ENCODE data around the gene MRPL45.

The MRPL45 gene

GRCh38 chr17:38339891-38340290, 42.9 kb downstream of the MRPL45 start:
- H3K27me3 ChIP-seq (ENCODE audit: control insufficient read depth, insufficient read depth, low read length) = peaks cover 4% of the 10 kb centered on the region
- H3K4me3 ChIP-seq (ENCODE audit: low read length) = no peak overlapping the region
- H3K4me1 ChIP-seq (ENCODE audit: control insufficient read depth, insufficient read depth, low read length) = peaks cover 7% of the 10 kb centered on the region

GRCh38 chr17:38341035-38341721, 44.2 kb downstream of the MRPL45 start:
- Histone ChIP-seq H3K36me3 (ENCODE audit: control insufficient read depth, insufficient read depth, low read length) (no peaks in the 10 kb centered on the region), H3K4me3 (ENCODE audit: low read length) (no peak overlapping the region), H3K4me1 (ENCODE audit: control insufficient read depth, insufficient read depth, low read length) (peaks cover 7% of the 10 kb centered on the region), H3K27me3 (ENCODE audit: control insufficient read depth, insufficient read depth, low read length) (peaks cover 4% of the 10 kb centered on the region), H3K9me3 (ENCODE audit: control insufficient read depth, low read length) (no peaks in the 10 kb centered on the region), H3K9ac (ENCODE audit: low read length) (no peak overlapping the region)

More at GRCh38 chr17:38339891-38340290, 42.9 kb downstream of the MRPL45 start:
- H3K9me3 ChIP-seq (ENCODE audit: control insufficient read depth, low read length) = no peaks in the 10 kb centered on the region
- no peaks in the 10 kb centered on the region for H3K36me3 ChIP-seq (ENCODE audit: control insufficient read depth, insufficient read depth, low read length)
- no peak overlapping the region for H3K9ac ChIP-seq (ENCODE audit: low read length)

- no peak overlapping the region for H3K9ac ChIP-seq (ENCODE audit: low read length)
- no peaks in the 10 kb centered on the region for H3K9me3 ChIP-seq (ENCODE audit: control insufficient read depth, low read length)
- H3K4me1 ChIP-seq (ENCODE audit: control insufficient read depth, insufficient read depth, low read length) = peaks cover 7% of the 10 kb centered on the region
- no peak overlapping the region for H3K4me3 ChIP-seq (ENCODE audit: low read length)
- no peaks in the 10 kb centered on the region for H3K36me3 ChIP-seq (ENCODE audit: control insufficient read depth, insufficient read depth, low read length)
- H3K27me3 ChIP-seq (ENCODE audit: control insufficient read depth, insufficient read depth, low read length) = peaks cover 4% of the 10 kb centered on the region
These were observed 46.1 kb downstream of the MRPL45 start for GRCh38 chr17:38342886-38343607.

- Histone ChIP-seq H3K4me3 (ENCODE audit: low read length) (no peak within 1 kb of the TSS), H3K27me3 (ENCODE audit: control insufficient read depth, insufficient read depth, low read length) (peaks cover 4% of the 10 kb centered on the region), H3K36me3 (ENCODE audit: control insufficient read depth, insufficient read depth, low read length) (no peaks in the 10 kb centered on the region), H3K9ac (ENCODE audit: low read length) (no peak within 1 kb of the TSS), H3K4me1 (ENCODE audit: control insufficient read depth, insufficient read depth, low read length) (peaks cover 7% of the 10 kb centered on the region), H3K9me3 (ENCODE audit: control insufficient read depth, low read length) (no peaks in the 10 kb centered on the region)
These were observed 46.8 kb downstream of the MRPL45 start, which contains the start of gene GPR179 for GRCh38 chr17:38343608-38344419. Gene GPR179 (minus strand): TSS chr17:38343956. CDS start chr17:38343789, 167 bp downstream.

GRCh38 chr17:38344420-38344745, 47.4 kb downstream of the MRPL45 start:
- Histone ChIP-seq H3K36me3 (ENCODE audit: control insufficient read depth, insufficient read depth, low read length) (no peaks in the 10 kb centered on the region), H3K27me3 (ENCODE audit: control insufficient read depth, insufficient read depth, low read length) (peaks cover 4% of the 10 kb centered on the region), H3K4me3 (ENCODE audit: low read length) (no peak overlapping the region), H3K9me3 (ENCODE audit: control insufficient read depth, low read length) (no peaks in the 10 kb centered on the region), H3K4me1 (ENCODE audit: control insufficient read depth, insufficient read depth, low read length) (peaks cover 7% of the 10 kb centered on the region), H3K9ac (ENCODE audit: low read length) (no peak overlapping the region)

- H3K4me3 ChIP-seq (ENCODE audit: low read length) = no peak overlapping the region
- H3K9ac ChIP-seq (ENCODE audit: low read length) = no peak overlapping the region
- H3K9me3 ChIP-seq (ENCODE audit: control insufficient read depth, low read length) = no peaks in the 10 kb centered on the region
- H3K4me1 ChIP-seq (ENCODE audit: control insufficient read depth, insufficient read depth, low read length) = peaks cover 7% of the 10 kb centered on the region
- no peaks in the 10 kb centered on the region for H3K36me3 ChIP-seq (ENCODE audit: control insufficient read depth, insufficient read depth, low read length)
- peaks cover 4% of the 10 kb centered on the region for H3K27me3 ChIP-seq (ENCODE audit: control insufficient read depth, insufficient read depth, low read length)
These were observed 48.8 kb downstream of the MRPL45 start for GRCh38 chr17:38345743-38346142.

- Histone ChIP-seq H3K27me3 (ENCODE audit: control insufficient read depth, insufficient read depth, low read length) (peaks cover 4% of the 10 kb centered on the region), H3K4me3 (ENCODE audit: low read length) (no peak overlapping the region), H3K9me3 (ENCODE audit: control insufficient read depth, low read length) (no peaks in the 10 kb centered on the region), H3K36me3 (ENCODE audit: control insufficient read depth, insufficient read depth, low read length) (no peaks in the 10 kb centered on the region), H3K4me1 (ENCODE audit: control insufficient read depth, insufficient read depth, low read length) (peaks cover 6% of the 10 kb centered on the region), H3K9ac (ENCODE audit: low read length) (no peak overlapping the region)
These were observed 52.2 kb downstream of the MRPL45 start for GRCh38 chr17:38349097-38349730.

- no peak overlapping the region for H3K4me3 ChIP-seq (ENCODE audit: low read length)
- no peaks in the 10 kb centered on the region for H3K36me3 ChIP-seq (ENCODE audit: control insufficient read depth, insufficient read depth, low read length)
These were observed 53.1 kb downstream of the MRPL45 start for GRCh38 chr17:38350035-38350434.

GRCh38 chr17:38351412-38352222, 54.6 kb downstream of the MRPL45 start, which contains the start of gene SOCS7:
Gene SOCS7 (plus strand): TSS chr17:38351844. CDS start chr17:38352053, 209 bp downstream.
- H3K9me3 ChIP-seq (ENCODE audit: control insufficient read depth, low read length) = no peaks in the 10 kb centered on the region
- H3K9ac ChIP-seq (ENCODE audit: low read length) = peak within 1 kb of the TSS; percentile 77
- no peaks in the 10 kb centered on the region for H3K27me3 ChIP-seq (ENCODE audit: control insufficient read depth, insufficient read depth, low read length)
- H3K4me1 ChIP-seq (ENCODE audit: control insufficient read depth, insufficient read depth, low read length) = peaks cover 6% of the 10 kb centered on the region
- peak within 1 kb of the TSS; percentile 56 for H3K4me3 ChIP-seq (ENCODE audit: low read length)
- no peaks in the 10 kb centered on the region for H3K36me3 ChIP-seq (ENCODE audit: control insufficient read depth, insufficient read depth, low read length)

More at GRCh38 chr17:38350035-38350434, 53.1 kb downstream of the MRPL45 start:
- no peaks in the 10 kb centered on the region for H3K27me3 ChIP-seq (ENCODE audit: control insufficient read depth, insufficient read depth, low read length)
- no peak overlapping the region for H3K9ac ChIP-seq (ENCODE audit: low read length)
- peaks cover 6% of the 10 kb centered on the region for H3K4me1 ChIP-seq (ENCODE audit: control insufficient read depth, insufficient read depth, low read length)
- H3K9me3 ChIP-seq (ENCODE audit: control insufficient read depth, low read length) = no peaks in the 10 kb centered on the region

- peak overlapping the region; percentile 26 for H3K4me3 ChIP-seq (ENCODE audit: low read length)
- peaks cover 6% of the 10 kb centered on the region for H3K4me1 ChIP-seq (ENCODE audit: control insufficient read depth, insufficient read depth, low read length)
- peak overlapping the region; percentile 40 for H3K9ac ChIP-seq (ENCODE audit: low read length)
- H3K27me3 ChIP-seq (ENCODE audit: control insufficient read depth, insufficient read depth, low read length) = no peaks in the 10 kb centered on the region
- H3K36me3 ChIP-seq (ENCODE audit: control insufficient read depth, insufficient read depth, low read length) = no peaks in the 10 kb centered on the region
- H3K9me3 ChIP-seq (ENCODE audit: control insufficient read depth, low read length) = no peaks in the 10 kb centered on the region
These were observed 55.5 kb downstream of the MRPL45 start for GRCh38 chr17:38352245-38353085.

All from mucosa of stomach (tissue), 1 donor.